HepG2 (cell line): ENCODE data around the gene ZBTB20.

Source experiments
- KAT7 ChIP-seq: IDR thresholded peaks from 2 replicates; pipeline ENCODE4 v1.6.1; 2018; ENCODE audit warnings: borderline replicate concordance, missing compliant biosample characterization
- NBN ChIP-seq: fragments of 450-650 bp; conservative IDR thresholded peaks from 2 replicates; pipeline ENCODE4 v1.6.1; 2017
- POLR2A ChIP-seq, 2 experiments: IDR thresholded peaks; 2 replicates each; pipeline ENCODE4 v1.6.1; 2011; ENCODE audit warnings: low read depth in 2 of 2, low read length in 2 of 2, mild to moderate bottlenecking in 1 of 2, moderate library complexity in 1 of 2; ENCODE audit not compliant: insufficient read depth in 1 of 2
- PRDM4 ChIP-seq: sonication (generic); formaldehyde crosslinking; IDR thresholded peaks from 2 replicates; pipeline ENCODE4 v1.9.0; 2021; ENCODE audit warnings: missing genetic modification reagents, borderline replicate concordance
- THAP8 ChIP-seq: sonication (generic); formaldehyde crosslinking; IDR thresholded peaks from 2 replicates; pipeline ENCODE4 v1.5.1; 2020; ENCODE audit warnings: missing genetic modification reagents, mild to moderate bottlenecking, borderline replicate concordance
- ZNF589 ChIP-seq: sonication (generic); formaldehyde crosslinking; conservative IDR thresholded peaks from 2 replicates; pipeline ENCODE4 v1.8.0; 2022; ENCODE audit warnings: mild to moderate bottlenecking, moderate library complexity, missing genetic modification reagents
- ZNF850 ChIP-seq: sonication (generic); formaldehyde crosslinking; conservative IDR thresholded peaks from 2 replicates; pipeline ENCODE4 v1.9.0; 2021; ENCODE audit warnings: mild to moderate bottlenecking, missing genetic modification reagents
- ZSCAN5A ChIP-seq: sonication (generic); formaldehyde crosslinking; IDR thresholded peaks from 2 replicates; pipeline ENCODE4 v1.8.0; 2022; ENCODE audit warnings: mild to moderate bottlenecking, missing genetic modification reagents, borderline replicate concordance

GRCh38 chr3:114660808-114661207 lies 486.3 kb downstream of the ZBTB20 start:
- TF ChIP-seq THAP8 = no peak
- no peak for TF ChIP-seq KAT7
- no peak for TF ChIP-seq ZNF589 (CRISPR knock-in tag)
- no peak for TF ChIP-seq PRDM4 (CRISPR knock-in tag)
- TF ChIP-seq ZNF850 (CRISPR knock-in tag) = no peak
- TF ChIP-seq ZSCAN5A = no peak
- no peak for TF ChIP-seq NBN
- TF ChIP-seq POLR2A (IDR thresholded peaks at IDR 0.05; ENCODE audit: insufficient read depth in 1 of 2, low read depth in 2 of 2, low read length in 2 of 2) = no peak
